Measurements from ENCODE around the gene SCGB3A1. TPM values are rescaled to one million over a fixed set of nuclear protein-coding genes. Genes with fewer than 3 reads are reported as not detected.

Gene SCGB3A1
- total RNA-seq = 100 to 1,000 TPM in 1 of 5 donors, not detected in 4; 785 TPM
- 10 to 100 TPM in 1 of 3 donors, 1 to 10 TPM in 1, not detected in 1; 3.7 to 35.3 TPM for polyA plus RNA-seq
- long read RNA-seq, donor 1 = 0 reads
- long read RNA-seq, donor 2 = 0 reads
- long read RNA-seq, donor 3, partial matches to known transcripts = 0 of 6 reads
- long read RNA-seq, donor 3, other reads (novel, unspliced or antisense) = 0 of 6 reads
- long read RNA-seq, donor 4 = 0 reads
- long read RNA-seq, donor 5, partial matches to known transcripts = 0 of 4 reads
- long read RNA-seq, donor 5, other reads (novel, unspliced or antisense) = 0 of 4 reads
- long read RNA-seq, donor 6, partial matches to known transcripts = 0 of 3 reads
- long read RNA-seq, donor 6, other reads (novel, unspliced or antisense) = 0 of 3 reads
- long read RNA-seq, donor 7, partial matches to known transcripts = 0 of 1 reads
- long read RNA-seq, donor 7, other reads (novel, unspliced or antisense) = 0 of 1 reads
- long read RNA-seq, donor 8, partial matches to known transcripts = 0 of 2 reads
- long read RNA-seq, donor 8, other reads (novel, unspliced or antisense) = 0 of 2 reads
- long read RNA-seq, donor 9, transcript SCGB3A1-201 (3 exons, 521 nt) = major isoform, 6 of 6 reads
- long read RNA-seq, donor 9, partial matches to known transcripts = 0 of 6 reads
- long read RNA-seq, donor 9, other reads (novel, unspliced or antisense) = 0 of 6 reads
- long read RNA-seq, donor 10 = 0 reads

GRCh38 chr5:180591311-180591887 lies at the start of gene SCGB3A1:
SCGB3A1 (minus strand) TSS chr5:180591499; CDS start chr5:180591462, 37 bp downstream.
- 2 to 11% (median 4%) methylated on average over 9 to 60 of the region's 60 CpGs for WGBS, 5 donors
- Histone ChIP-seq H3K4me1 (peaks cover 20 to 36% (median 30%) of the 10 kb centered on the region in 4 donors), H3K4me3 (peak within 1 kb of the TSS; percentile 21 to 45 (median 26)), H3K9me3 (no peaks in the 10 kb centered on the region), H3K36me3 (no peaks in the 10 kb centered on the region), H3K27ac (no peak within 1 kb of the TSS), H3K27me3 (peaks cover 15 to 63% (median 30%) of the 10 kb centered on the region in 3 donors)
- no peak for TF ChIP-seq EP300 (IDR thresholded peaks at IDR 0.05)
- no peak for TF ChIP-seq CTCF (IDR thresholded peaks at IDR 0.05)
- no peak for TF ChIP-seq POLR2A (IDR thresholded peaks at IDR 0.05)
- no peak for TF ChIP-seq POLR2AphosphoS5 (IDR thresholded peaks at IDR 0.05)
- DNase-seq = peak in 1 of 2 donors; percentile 59
- intact Hi-C loops (cut with DNase I; ENCODE audit: low total_unique reads) = no loop called here

- intact Hi-C loops (cut with DNase I; ENCODE audit: low total_unique reads) = no loop called here
- TF ChIP-seq EP300 (IDR thresholded peaks at IDR 0.05) = no peak
- no peak for TF ChIP-seq CTCF (IDR thresholded peaks at IDR 0.05)
- TF ChIP-seq POLR2AphosphoS5 (IDR thresholded peaks at IDR 0.05) = no peak
- no peak for TF ChIP-seq POLR2A (IDR thresholded peaks at IDR 0.05)
- WGBS, 5 donors = 52 to 76% (median 59%) methylated on average over 6 of the region's 6 CpGs
Measured at GRCh38 chr5:180640611-180640860, 49.2 kb upstream of the SCGB3A1 start.

GRCh38 chr5:180639741-180640610 lies 48.7 kb upstream of the SCGB3A1 start:
- H3K27me3 ChIP-seq = peaks cover 0 to 37% (median 3%) of the 10 kb centered on the region in 3 donors
- no peak for TF ChIP-seq POLR2A (IDR thresholded peaks at IDR 0.05)
- no peak for TF ChIP-seq POLR2AphosphoS5 (IDR thresholded peaks at IDR 0.05)
- no peak for TF ChIP-seq EP300 (IDR thresholded peaks at IDR 0.05)
- no peak for TF ChIP-seq CTCF (IDR thresholded peaks at IDR 0.05)
- no peaks in the 10 kb centered on the region for H3K36me3 ChIP-seq
- 68 to 74% (median 70%) methylated on average over 17 to 27 of the region's 27 CpGs for WGBS, 5 donors
- no peaks in the 10 kb centered on the region for H3K4me1 ChIP-seq
- H3K27ac ChIP-seq = no peak overlapping the region
- peak in 1 of 2 donors; percentile 42 for DNase-seq
- intact Hi-C loops (cut with DNase I; ENCODE audit: low total_unique reads) = no loop called here
- no peaks in the 10 kb centered on the region for H3K9me3 ChIP-seq
- H3K4me3 ChIP-seq = no peak overlapping the region

More at GRCh38 chr5:180640611-180640860, 49.2 kb upstream of the SCGB3A1 start:
- peaks cover 0 to 43% (median 3%) of the 10 kb centered on the region in 3 donors for H3K27me3 ChIP-seq
- peak in 1 of 2 donors; percentile 22 for DNase-seq
- no peaks in the 10 kb centered on the region for H3K36me3 ChIP-seq
- H3K4me3 ChIP-seq = no peak overlapping the region
- no peaks in the 10 kb centered on the region for H3K4me1 ChIP-seq
- H3K9me3 ChIP-seq = no peaks in the 10 kb centered on the region
- H3K27ac ChIP-seq = no peak overlapping the region

GRCh38 chr5:180639287-180639686 lies 48.0 kb upstream of the SCGB3A1 start:
- no peak for DNase-seq
- Histone ChIP-seq H3K36me3 (no peaks in the 10 kb centered on the region), H3K27ac (no peak overlapping the region), H3K4me3 (no peak overlapping the region), H3K27me3 (peaks cover 0 to 30% (median 3%) of the 10 kb centered on the region in 3 donors), H3K9me3 (no peaks in the 10 kb centered on the region), H3K4me1 (no peaks in the 10 kb centered on the region)
- WGBS, 5 donors = 53 to 65% (median 61%) methylated on average over 3 of the region's 3 CpGs
- intact Hi-C loops (cut with DNase I; ENCODE audit: low total_unique reads) = no loop called here
- TF ChIP-seq CTCF (IDR thresholded peaks at IDR 0.05) (no peak), EP300 (IDR thresholded peaks at IDR 0.05) (no peak), POLR2AphosphoS5 (IDR thresholded peaks at IDR 0.05) (no peak), POLR2A (IDR thresholded peaks at IDR 0.05) (no peak)

Measured in stomach (tissue), 19 donors.